GM10847 (cell line): ENCODE measurements around the gene NPPA.

Source experiments
- POLR2A ChIP-seq: IDR thresholded peaks from 2 replicates; pipeline ENCODE4 v1.6.1; 2011; ENCODE audit not compliant: insufficient read length; ENCODE audit errors: extremely low read depth

NPPA gene

DNA sequence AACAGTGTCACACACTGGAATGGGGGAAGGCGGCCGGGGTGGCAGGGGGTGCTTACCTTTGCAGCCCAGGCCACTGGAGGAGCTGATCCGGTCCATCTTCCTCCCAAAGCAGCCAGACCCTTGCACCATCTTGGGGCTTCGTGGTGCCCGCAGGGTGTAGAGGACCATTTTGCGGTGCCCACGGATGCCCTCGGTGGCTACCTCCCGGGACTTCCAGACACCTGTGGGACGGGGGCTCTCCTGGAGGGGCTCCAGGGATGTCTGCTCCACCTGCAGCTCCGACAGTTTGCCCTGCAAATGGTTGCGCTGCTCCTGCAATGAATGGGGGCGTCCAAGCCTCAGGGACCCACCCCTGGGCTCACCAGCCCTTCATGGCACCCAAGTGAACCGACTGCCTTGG is 10.6 kb upstream of the NPPA start:
- no peak for TF ChIP-seq POLR2A

DNA sequence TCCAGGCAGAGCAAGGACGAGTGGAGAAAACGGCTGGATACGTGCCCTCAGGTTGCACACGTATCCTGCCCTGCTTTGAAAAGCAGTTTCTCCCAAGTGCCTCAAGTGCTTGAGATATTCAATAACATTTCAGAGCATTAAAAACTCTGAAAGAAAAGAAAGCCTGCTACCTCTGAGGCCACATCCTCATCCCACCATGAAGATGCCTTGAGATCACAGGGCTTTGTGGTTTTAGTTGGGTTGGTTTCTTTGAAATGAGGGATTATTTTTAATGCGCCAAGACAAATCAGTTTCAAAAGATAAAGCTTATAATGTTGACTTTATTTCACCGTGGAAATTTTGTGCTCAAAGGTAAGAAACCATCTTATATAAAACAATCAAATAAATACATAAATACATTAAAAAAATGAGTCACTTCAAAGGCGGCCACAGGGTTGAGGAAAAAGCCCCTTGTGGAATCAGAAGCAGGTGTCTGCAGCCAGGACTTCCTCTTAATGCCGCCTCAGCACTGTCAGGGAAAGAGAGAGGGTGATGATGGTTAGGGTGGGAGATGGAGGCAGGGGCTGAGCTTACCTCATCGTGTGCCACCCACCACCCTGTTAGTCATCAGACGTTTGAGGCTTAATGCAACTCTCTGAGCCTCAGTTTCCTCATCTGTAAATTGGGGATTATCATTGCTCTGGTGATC is 9.7 kb upstream of the NPPA start:
- no peak for TF ChIP-seq POLR2A

DNA sequence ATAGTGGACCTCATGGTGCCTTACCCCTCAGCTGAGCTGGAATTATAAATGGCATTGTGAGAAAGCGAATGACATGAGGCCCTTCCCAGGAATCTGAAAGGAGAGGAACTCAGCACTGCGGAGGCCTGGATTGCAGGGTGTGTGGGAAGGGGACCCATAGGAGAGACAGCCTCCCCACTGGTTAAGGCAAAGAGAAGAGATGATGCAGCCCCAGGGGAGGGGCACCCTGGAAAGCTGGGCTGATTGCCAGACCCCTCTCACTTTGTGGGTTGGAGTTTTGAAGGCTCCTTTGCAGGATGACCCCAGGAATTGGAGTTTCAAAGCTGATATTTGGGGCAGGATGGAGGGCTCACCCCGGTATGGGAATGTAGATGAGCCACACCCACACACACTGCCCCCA is 9.1 kb upstream of the NPPA start:
- TF ChIP-seq POLR2A: no peak

DNA sequence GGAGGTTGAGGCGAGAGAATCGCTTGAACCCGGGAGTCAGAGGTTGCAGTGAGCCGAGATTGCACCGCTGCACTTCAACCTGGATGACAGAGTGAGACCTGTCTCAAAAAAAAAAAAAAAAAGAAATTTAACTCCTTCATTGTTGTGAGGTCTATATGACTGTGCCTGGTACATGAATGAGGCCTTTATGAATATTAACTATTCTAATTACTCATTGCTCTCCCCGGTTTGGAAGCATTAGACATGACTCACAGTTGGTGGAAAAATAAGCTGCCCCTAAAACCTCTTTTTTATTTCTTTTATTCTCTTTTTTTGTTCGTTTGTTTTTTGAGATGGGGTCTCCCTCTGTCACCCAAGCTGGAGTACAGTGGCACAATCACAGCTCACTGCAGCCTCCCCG is 7.8 kb upstream of the NPPA start:
- TF ChIP-seq POLR2A: no peak

DNA sequence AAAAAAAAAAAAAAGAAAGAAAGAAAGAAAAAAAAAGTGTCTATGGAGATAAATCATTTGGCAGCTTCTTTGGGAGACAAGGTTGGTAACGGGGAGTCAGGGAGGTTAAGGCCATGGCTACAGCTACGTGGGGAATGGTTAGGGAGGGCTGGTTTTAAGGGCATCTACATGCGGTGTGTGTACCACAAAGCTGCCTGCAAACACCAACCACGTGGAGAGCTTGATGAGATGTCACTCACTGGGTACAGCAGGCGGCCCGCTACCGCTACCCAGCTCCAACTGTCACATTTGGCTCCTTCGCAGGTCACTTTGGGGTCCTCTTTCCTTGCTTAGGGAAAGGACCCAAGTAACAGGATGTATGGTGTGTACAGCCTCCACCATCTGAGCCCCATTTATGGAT is 6.9 kb upstream of the NPPA start:
- TF ChIP-seq POLR2A: no peak

DNA sequence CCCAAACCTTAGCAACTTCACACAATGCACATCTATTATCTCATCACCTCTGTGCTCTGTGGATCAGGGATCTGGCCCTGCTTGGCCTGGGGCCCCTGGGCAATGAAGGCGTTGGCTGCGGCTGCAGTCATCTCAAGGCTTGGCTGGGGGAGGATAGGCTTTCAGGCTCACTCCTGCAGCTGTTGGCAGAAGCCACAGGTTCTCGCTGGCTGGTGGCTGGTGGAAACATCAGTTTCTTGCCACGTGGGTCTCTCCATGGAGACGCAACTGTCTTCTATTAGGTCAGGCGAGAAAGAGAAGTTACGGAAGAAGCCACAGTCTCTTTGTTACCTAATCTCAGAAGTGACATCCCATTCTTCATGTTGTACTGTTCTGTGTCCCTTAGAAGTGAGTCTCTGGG is 3.6 kb upstream of the NPPA start:
- no peak for TF ChIP-seq POLR2A

- no peak for TF ChIP-seq POLR2A
Measured at GRCh38 chr1:11850156-11850555, 2.6 kb upstream of the NPPA start.

- no peak for TF ChIP-seq POLR2A
Measured at GRCh38 chr1:11848373-11848700, 754 bp upstream of the NPPA start.

DNA sequence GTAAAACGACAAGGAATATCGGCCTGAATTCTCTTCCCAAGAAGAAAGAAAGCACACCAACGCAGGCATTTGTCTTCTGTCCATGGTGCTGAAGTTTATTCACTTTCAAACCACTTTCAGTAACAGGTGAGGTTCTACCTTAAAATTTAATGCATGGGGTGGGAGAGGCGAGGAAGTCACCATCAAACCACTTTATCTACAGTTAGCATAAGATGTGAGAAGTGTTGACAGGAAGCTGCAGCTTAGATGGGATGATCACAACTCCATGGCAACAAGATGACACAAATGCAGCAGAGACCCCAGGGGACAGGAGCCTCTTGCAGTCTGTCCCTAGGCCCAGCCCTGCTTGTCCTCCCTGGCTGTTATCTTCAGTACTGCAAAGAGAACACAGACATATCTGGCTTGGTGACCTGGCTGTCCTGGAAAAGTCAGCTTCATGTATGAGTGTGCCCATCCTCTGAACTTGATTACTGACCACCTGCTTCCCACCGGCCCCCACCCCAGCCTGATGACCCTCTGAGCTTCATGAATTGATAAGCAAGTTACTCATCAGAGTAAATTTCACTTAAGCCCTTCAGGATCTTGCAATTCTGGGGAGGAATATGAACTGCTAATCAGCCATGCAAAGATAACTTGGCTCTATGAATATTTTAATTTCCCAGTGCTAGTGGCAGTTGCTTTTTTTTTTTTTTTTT is 1.8 kb downstream of the NPPA start:
- no peak for TF ChIP-seq POLR2A

DNA sequence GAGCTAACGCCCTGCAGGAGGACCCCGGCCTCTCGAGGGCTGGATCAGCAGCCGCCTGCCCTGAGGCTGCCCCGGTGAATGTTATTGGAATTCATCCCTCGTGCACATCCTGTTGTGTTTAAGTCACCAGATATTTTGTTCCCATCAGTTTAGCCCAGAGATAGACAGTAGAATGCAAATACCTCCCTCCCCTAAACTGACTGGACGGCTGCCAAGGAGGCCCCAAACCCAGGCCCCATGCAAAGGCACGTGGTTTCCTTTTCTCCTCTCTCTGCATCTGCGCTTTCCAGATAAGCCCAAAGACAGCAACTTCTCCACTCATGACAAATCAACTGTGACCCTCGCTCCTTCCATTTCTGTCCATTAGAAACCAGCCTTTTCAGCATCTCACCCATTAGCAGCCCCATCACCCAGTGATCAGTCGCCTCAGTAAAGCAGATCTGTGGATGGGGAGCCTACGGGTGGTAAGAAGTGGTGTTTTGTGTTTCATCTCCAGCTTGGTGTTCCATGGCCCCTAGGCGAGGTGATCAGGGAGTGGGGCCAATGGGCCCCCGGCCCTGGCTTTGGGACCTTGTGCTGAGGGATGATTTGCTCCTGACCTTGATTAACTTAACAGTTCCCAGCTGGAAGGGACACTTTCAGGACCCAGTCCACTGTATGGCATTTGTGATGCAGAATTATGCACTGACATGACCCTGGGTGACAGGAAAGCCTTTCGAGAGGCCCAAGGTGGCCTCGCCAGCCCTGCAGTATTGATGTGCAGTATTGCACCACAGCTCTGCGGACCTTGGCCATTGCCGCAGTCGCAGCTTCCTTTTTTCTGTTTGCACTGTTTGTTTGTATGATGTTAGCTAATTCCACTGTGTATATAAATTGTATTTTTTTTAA is 5.2 kb downstream of the NPPA start:
- no peak for TF ChIP-seq POLR2A

DNA sequence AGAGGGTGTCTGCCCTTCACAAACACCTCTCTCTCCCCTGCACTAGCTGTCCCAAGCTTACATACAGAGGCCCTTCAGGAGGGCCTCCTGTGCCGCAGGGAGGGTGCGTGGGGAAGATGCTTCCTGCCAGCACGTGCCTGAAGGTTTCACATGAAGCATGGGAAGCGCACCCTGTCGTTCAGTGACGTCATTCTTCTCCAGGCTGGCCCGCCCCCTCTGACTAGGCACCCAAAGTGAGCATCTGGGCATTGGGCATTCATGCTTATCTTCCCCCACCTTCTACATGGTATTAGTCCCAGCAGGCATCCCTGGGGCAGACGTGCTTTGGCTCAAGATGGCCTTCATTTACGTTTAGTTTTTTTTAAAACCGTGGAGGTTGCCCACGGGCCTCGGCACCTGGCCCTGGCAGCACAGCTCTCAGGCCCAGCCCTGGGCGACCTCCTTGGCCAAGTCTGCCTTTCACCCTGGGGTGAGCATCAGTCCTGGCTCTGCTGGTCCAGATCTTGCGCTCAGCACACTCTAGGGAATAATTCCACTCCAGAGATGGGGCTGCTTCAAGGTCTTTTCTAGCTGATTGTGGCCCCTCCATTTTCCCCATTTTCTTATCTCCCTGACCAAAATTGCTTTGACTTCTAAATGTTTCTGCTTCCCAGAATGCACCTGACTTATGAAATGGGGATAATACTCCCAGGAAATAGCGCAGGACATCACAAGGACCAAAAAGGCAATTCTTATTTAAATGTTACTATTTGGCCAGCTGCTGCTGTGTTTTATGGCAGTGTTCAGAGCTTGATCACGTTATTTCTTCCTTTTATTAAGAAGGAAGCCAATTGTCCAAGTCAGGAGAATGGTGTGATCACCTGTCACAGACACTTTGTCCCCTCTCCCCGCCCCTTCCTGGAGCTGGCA is 6.1 kb downstream of the NPPA start:
- TF ChIP-seq POLR2A: no peak

DNA sequence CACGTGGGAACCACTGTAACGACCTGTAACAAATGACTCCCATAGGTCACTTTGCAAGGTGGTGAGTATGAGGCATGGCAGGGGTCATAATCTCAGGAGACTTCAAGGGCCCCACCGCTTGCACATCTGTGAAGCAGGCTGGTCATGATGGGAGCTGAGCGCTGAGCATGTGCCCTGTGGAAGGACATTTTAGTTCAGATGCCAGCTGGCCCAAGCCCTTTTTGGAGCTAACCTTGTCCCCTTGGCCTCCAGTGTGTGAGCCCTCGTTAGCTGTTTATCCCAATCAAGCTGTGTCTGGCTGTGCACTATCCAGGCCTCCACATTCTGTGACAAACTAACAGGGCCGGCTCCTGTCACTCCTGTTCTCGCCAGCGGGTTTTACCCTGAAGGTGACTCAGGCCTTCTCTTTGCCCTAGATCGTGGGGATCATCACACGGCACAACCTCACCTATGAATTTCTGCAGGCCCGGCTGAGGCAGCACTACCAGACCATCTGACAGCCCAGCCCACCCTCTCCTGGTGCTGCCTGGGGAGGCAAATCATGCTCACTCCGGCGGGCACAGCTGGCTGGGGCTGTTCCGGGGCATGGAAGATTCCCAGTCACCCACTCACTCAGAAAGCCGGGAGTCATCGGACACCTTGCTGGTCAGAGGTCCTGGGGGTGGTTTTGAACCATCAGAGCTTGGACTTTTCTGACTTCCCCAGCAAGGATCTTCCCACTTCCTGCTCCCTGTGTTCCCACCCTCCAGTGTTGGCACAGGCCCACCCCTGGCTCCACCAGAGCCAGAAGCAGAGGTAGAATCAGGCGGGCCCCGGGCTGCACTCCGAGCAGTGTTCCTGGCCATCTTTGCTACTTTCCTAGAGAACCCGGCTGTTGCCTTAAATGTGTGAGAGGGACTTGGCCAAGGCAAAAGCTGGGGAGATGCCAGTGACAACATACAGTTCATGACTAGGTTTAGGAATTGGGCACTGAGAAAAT is 7.6 kb downstream of the NPPA start:
- TF ChIP-seq POLR2A: no peak

GRCh38 chr1:11838349-11839272 is 9.0 kb downstream of the NPPA start:
- no peak for TF ChIP-seq POLR2A
